Upper lobe of left lung (tissue), 6 donors: Measurements from ENCODE around the gene ITSN1. TPM values are rescaled to one million over a fixed set of nuclear protein-coding genes. Genes with fewer than 3 reads are reported as not detected.

Experiments used
- ATAC-seq, 2 donors: fragments of 200-7000 bp; cut with Tn5 transposase; one replicate each; pipeline ENCODE4 v1.9.1; 2022; ENCODE audit warnings: mild to moderate bottlenecking in 2 of 2, moderate library complexity in 2 of 2; ENCODE audit not compliant: low FRiP score in 2 of 2
- DNase-seq, 2 donors: peaks; one replicate each; pipeline ENCODE4 v3.0.0-alpha.2; 2019 to 2020
- H3K27ac ChIP-seq, 4 donors: fragments of 200-600 bp; sonication (generic); one replicate each; pipeline ENCODE4 v1.5.1; 2016 to 2019
- H3K27me3 ChIP-seq, 4 donors: fragments of 200-600 bp; sonication (generic); one replicate each; pipeline ENCODE4 v1.5.1; 2017 to 2019
- H3K36me3 ChIP-seq, 4 donors: fragments of 200-600 bp; sonication (generic); one replicate each; pipeline ENCODE4 v1.5.1; 2016 to 2019
- H3K4me1 ChIP-seq, 4 donors: fragments of 200-600 bp; sonication (generic); one replicate each; pipeline ENCODE4 v1.5.1; 2018 to 2019
- H3K4me3 ChIP-seq, 4 donors: fragments of 200-600 bp; sonication (generic); one replicate each; pipeline ENCODE4 v1.5.1; 2017 to 2019; ENCODE audit warnings: mild to moderate bottlenecking in 2 of 4, moderate library complexity in 1 of 4
- H3K9me3 ChIP-seq, 4 donors: fragments of 200-600 bp; sonication (generic); one replicate each; pipeline ENCODE4 v1.5.1; 2018 to 2019
- CTCF ChIP-seq, 6 experiments: fragments of 450-650 bp in 4 of 6; fragments of 200-600 bp in 2 of 6; sonication (generic) in 2 of 6; IDR thresholded peaks; one replicate each; pipeline ENCODE4 v1.5.1; 2016 to 2019; ENCODE audit warnings: antibody characterized with exemption in 6 of 6
- EP300 ChIP-seq, 4 donors: sonication (generic); formaldehyde crosslinking; IDR thresholded peaks; one replicate each; pipeline ENCODE4 v1.5.1; 2017; ENCODE audit warnings: antibody characterized with exemption in 4 of 4, control low read depth in 2 of 4
- POLR2A ChIP-seq, 4 donors: fragments of 450-650 bp; IDR thresholded peaks; one replicate each; pipeline ENCODE4 v1.5.1; 2016 to 2017; ENCODE audit warnings: antibody characterized with exemption in 4 of 4, mild to moderate bottlenecking in 2 of 4
- POLR2AphosphoS5 ChIP-seq, 2 donors: sonication (generic); formaldehyde crosslinking; IDR thresholded peaks; one replicate each; pipeline ENCODE4 v1.5.1; 2017; ENCODE audit warnings: antibody characterized with exemption in 2 of 2
- WGBS, 2 donors: methylation state at CpG; one replicate each; pipeline ENCODE4 v1.1.5; 2017 to 2018; 5-methylcytosine and 5-hydroxymethylcytosine counted together
- total RNA-seq, 6 donors: library from RNA; depleted of rRNA in 4 of 6; stranded (reverse); fragments of >200 nt in 4 of 6; gene quantifications; one replicate each; pipeline versions ENCODE4 v1.1.0 to v1.2.1, GENCODE V29; 2016 to 2021
- donor health status: DM: no; HTN: no; CAD: no; lungs with moderate emphysema.
- donor health status: DM: no; HTN: yes; CAD: no; lungs with severe emphysema.

The ITSN1 gene
- total RNA-seq, 6 donors from 2014 or later, result 19.3 to 103 (median 38.7) TPM

- H3K4me3 ChIP-seq, result no peak overlapping the region
- no peak for ATAC-seq
- 51 to 55% methylated on average over 5 of the region's 5 CpGs for WGBS, 2 donors
- H3K4me1 ChIP-seq, result peaks cover 0 to 21% (median 15%) of the 10 kb centered on the region in 4 donors
- DNase-seq, result no peak
- TF ChIP-seq POLR2AphosphoS5 (IDR thresholded peaks at IDR 0.05) (no peak), EP300 (IDR thresholded peaks at IDR 0.05) (no peak), POLR2A (IDR thresholded peaks at IDR 0.05) (no peak), CTCF (IDR thresholded peaks at IDR 0.05) (no peak)
- H3K9me3 ChIP-seq, result no peaks in the 10 kb centered on the region
- H3K27ac ChIP-seq, result no peak overlapping the region
- H3K36me3 ChIP-seq, result no peaks in the 10 kb centered on the region
- no peaks in the 10 kb centered on the region for H3K27me3 ChIP-seq
Observed at GRCh38 chr21:33684923-33685560, 42.7 kb downstream of the ITSN1 start.

DNA sequence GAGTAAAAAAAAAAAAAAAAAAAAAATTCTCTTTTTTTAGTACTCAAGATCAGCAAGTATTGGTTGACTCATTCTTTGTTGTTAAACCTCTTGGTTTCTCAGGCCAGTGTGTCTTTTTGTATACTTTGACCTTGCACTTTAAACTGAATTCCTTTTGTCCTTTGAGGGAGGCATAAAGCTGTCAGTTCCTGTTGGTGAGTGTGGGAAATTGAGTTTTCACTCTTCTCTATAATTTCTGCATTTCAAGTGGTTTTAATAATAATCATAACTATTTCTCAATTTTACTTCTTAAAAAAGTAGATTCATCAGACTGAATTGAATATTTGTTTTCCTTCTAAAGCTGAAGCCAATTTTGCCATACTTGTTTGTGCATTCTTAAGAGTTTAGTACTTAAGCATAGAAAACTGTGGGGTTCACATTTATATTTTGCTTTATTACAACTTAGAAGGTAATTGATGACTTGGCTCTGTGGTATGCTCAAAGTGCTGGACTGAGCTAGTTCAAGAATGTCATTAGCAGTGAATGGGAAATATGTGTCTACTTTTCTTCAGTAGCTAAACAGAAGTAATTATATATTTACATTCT, 43.4 kb downstream of the ITSN1 start:
- no peak for TF ChIP-seq CTCF (IDR thresholded peaks at IDR 0.05)
- TF ChIP-seq EP300 (IDR thresholded peaks at IDR 0.05), result no peak
- no peak for TF ChIP-seq POLR2A (IDR thresholded peaks at IDR 0.05)
- Histone ChIP-seq H3K4me1 (peaks cover 0 to 21% (median 15%) of the 10 kb centered on the region in 4 donors), H3K27me3 (no peaks in the 10 kb centered on the region), H3K36me3 (no peaks in the 10 kb centered on the region), H3K9me3 (no peaks in the 10 kb centered on the region), H3K4me3 (no peak overlapping the region), H3K27ac (no peak overlapping the region)
- no peak for ATAC-seq
- DNase-seq, result no peak

DNA sequence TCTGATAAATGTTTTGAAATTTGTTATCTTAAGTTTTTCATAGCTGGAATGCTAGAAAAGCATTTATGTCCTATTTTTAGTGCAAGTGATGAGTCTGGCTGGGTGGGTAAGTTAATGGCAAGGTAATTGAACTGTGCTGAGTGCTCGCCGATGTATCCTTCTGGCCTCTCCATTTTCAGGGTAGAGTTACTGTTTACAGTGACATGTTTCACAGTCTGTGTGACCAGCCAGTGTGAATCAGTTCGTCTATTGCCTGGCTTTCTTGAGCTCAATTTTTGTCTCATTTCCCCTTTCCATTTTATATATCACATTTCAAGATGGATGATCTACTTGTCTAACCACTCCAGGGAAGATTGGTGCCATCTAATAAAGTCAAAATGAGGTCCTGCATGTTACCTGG, 44.1 kb downstream of the ITSN1 start:
- H3K27me3 ChIP-seq, result no peaks in the 10 kb centered on the region
- no peak overlapping the region for H3K27ac ChIP-seq
- H3K36me3 ChIP-seq, result no peaks in the 10 kb centered on the region
- DNase-seq, result no peak
- WGBS, 2 donors, result 81 to 87% methylated on average over 3 of the region's 3 CpGs
- H3K4me1 ChIP-seq, result peaks cover 0 to 21% (median 15%) of the 10 kb centered on the region in 4 donors
- H3K4me3 ChIP-seq, result no peak overlapping the region
- no peaks in the 10 kb centered on the region for H3K9me3 ChIP-seq
- ATAC-seq, result no peak
- no peak for TF ChIP-seq POLR2A (IDR thresholded peaks at IDR 0.05)
- no peak for TF ChIP-seq CTCF (IDR thresholded peaks at IDR 0.05)
- no peak for TF ChIP-seq EP300 (IDR thresholded peaks at IDR 0.05)
- no peak for TF ChIP-seq POLR2AphosphoS5 (IDR thresholded peaks at IDR 0.05)

DNA sequence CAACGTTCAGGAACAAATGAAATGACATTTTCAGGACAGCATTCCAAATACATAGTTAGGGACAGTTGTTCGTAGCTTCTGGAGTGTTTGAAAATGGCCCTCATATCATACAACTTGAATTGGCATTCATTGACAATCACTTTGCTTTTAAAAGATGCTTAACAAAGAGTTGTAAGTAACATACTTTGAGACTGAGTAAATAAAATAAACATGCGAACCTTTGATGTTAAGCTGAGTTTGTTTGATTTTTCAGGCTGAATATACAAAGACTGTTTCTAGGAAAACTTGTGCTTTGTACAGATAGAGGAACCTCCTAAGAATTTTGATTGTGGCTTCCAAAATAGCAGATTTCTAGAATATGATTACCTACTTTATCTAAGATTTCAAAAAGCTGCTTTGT, 45.3 kb downstream of the ITSN1 start:
- peaks cover 0 to 21% (median 15%) of the 10 kb centered on the region in 4 donors for H3K4me1 ChIP-seq
- TF ChIP-seq EP300 (IDR thresholded peaks at IDR 0.05) (no peak), POLR2AphosphoS5 (IDR thresholded peaks at IDR 0.05) (no peak), POLR2A (IDR thresholded peaks at IDR 0.05) (no peak), CTCF (IDR thresholded peaks at IDR 0.05) (no peak)
- no peak for DNase-seq
- 52 to 68% methylated on average over 3 of the region's 3 CpGs for WGBS, 2 donors
- H3K27me3 ChIP-seq, result no peaks in the 10 kb centered on the region
- no peak for ATAC-seq
- no peaks in the 10 kb centered on the region for H3K9me3 ChIP-seq
- H3K27ac ChIP-seq, result no peak overlapping the region
- H3K4me3 ChIP-seq, result no peak overlapping the region
- H3K36me3 ChIP-seq, result no peaks in the 10 kb centered on the region

GRCh38 chr21:33688353-33688752, 46.1 kb downstream of the ITSN1 start:
- H3K36me3 ChIP-seq, result no peaks in the 10 kb centered on the region
- peaks cover 0 to 21% (median 15%) of the 10 kb centered on the region in 4 donors for H3K4me1 ChIP-seq
- WGBS, 2 donors, result 88 to 89% methylated on average over 1 of the region's 1 CpG
- no peaks in the 10 kb centered on the region for H3K9me3 ChIP-seq
- no peak overlapping the region for H3K4me3 ChIP-seq
- DNase-seq (no peak), ATAC-seq (peak in 1 of 2 donors; percentile 88)
- no peak for TF ChIP-seq POLR2A (IDR thresholded peaks at IDR 0.05)
- no peak for TF ChIP-seq EP300 (IDR thresholded peaks at IDR 0.05)
- TF ChIP-seq POLR2AphosphoS5 (IDR thresholded peaks at IDR 0.05), result no peak
- TF ChIP-seq CTCF (IDR thresholded peaks at IDR 0.05), result no peak
- H3K27ac ChIP-seq, result no peak overlapping the region
- no peaks in the 10 kb centered on the region for H3K27me3 ChIP-seq
